Measurements from ENCODE around the gene NGEF. TPM values are rescaled to one million over a fixed set of nuclear protein-coding genes. Genes with fewer than 3 reads are reported as not detected.

Gene NGEF
- polyA plus RNA-seq, 1 of the 3 experiments (the other 2 are of a cell fraction): 1.4 TPM

DNA sequence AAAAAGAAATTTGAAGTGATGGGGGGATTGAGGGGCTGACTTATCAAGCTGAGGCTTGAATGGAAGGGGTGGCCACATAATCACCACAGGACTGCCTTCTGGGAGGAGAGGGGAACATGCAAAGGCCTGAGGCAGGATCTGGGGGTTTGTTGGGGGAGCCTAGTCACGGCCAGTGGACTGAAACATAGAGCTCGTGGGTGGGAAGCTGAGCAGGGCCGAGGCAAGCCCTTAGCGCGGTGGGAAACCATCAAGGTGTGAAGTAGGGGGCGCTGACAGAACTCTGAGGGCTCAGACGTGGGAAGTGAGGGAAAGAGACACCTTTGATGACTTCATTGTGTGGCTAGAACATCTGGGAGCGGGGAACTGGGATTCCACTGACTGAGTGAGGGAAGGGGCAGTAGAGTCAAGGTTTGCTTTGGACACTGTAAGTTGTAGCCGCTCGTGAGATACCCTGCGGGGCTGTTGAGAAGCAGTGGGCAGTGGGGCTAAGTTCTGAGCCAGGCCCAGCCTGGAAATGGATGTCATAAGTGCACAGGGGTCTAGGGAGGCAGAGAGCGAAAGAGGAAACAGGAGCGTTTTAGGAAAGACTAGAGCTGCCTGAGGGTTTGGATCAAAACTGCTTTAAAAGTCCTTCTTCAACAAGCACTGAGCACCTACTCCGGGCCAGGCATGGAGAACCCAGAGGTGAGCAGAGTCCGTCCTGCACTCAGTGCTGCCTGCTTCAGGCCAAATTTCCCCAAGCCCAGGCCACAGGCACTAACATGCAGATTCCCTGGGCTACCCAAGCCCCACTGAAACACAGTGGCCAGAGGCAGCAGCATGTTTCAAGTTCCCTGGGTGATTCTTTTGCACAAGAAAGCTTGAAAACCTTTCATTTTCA, 143.7 kb downstream of the NGEF start:
- Histone ChIP-seq H3K9ac (no peak overlapping the region), H3K9me2 (no peaks in the 10 kb centered on the region), H3K4me1 (ENCODE audit: control insufficient read depth in 1 of 2, insufficient read depth in 2 of 2, low read depth in 1 of 2, low read length in 1 of 2) (peaks cover 0 to 5% of the 10 kb centered on the region in 2 experiments; a peak in 1 of 4 replicates), H3K4me3 (ENCODE audit: low read depth in 2 of 2, low read length in 1 of 2) (no peak overlapping the region), H2AFZ (ENCODE audit: low read depth) (no peak overlapping the region), H3F3A (replicated peaks; ENCODE audit: insufficient read depth) (no peaks in the 10 kb centered on the region), H3K9me3 (no peaks in the 10 kb centered on the region), H3K36me3 (replicated peaks in 1 of 2; ENCODE audit: control insufficient read depth in 1 of 2, insufficient read depth in 2 of 2, low read length in 1 of 2) (peaks cover 0 to 4% of the 10 kb centered on the region in 2 experiments), H3K27me3 (ENCODE audit: insufficient read depth) (no peaks in the 10 kb centered on the region), H4K20me1 (ENCODE audit: insufficient read depth) (no peaks in the 10 kb centered on the region), H3K27ac (ENCODE audit: low read depth in 2 of 2, low read length in 1 of 2) (no peak overlapping the region), H3K4me2 (no peak overlapping the region), H3K79me2 (ENCODE audit: insufficient read depth) (no peaks in the 10 kb centered on the region)
- ChIA-PET POLR2A (no interaction called here), CTCF (interaction anchor here (1.1 kb wide), 1 partner anchor 185 kb away, joined by 3 read pairs; no protein-coding TSS in a partner anchor)
- DNase-seq: no peak
- 85% methylated on average over 13 of the region's 15 CpGs for WGBS (ENCODE audit: low lambda C conversion rate)
- TF ChIP-seq MXI1 (IDR thresholded peaks at IDR 0.05; ENCODE audit: low read depth, low read length) (no peak), RAD21 (IDR thresholded peaks at IDR 0.05; ENCODE audit: low read length) (no peak), EP300 (IDR thresholded peaks at IDR 0.05; ENCODE audit: borderline replicate concordance in 1 of 2, low read depth in 1 of 2, low read length in 1 of 2) (no peak)

GRCh38 chr2:232866104-232866503, 147.0 kb downstream of the NGEF start:
- POLR2A ChIA-PET: no interaction called here
- Histone ChIP-seq H4K20me1 (ENCODE audit: insufficient read depth) (no peaks in the 10 kb centered on the region), H3K9ac (no peak overlapping the region), H3K4me1 (ENCODE audit: control insufficient read depth in 1 of 2, insufficient read depth in 2 of 2, low read depth in 1 of 2, low read length in 1 of 2) (no peaks in the 10 kb centered on the region), H3K9me3 (no peaks in the 10 kb centered on the region), H3K27me3 (ENCODE audit: insufficient read depth) (no peaks in the 10 kb centered on the region), H3K36me3 (replicated peaks in 1 of 2; ENCODE audit: control insufficient read depth in 1 of 2, insufficient read depth in 2 of 2, low read length in 1 of 2) (peaks cover 4 to 10% of the 10 kb centered on the region in 2 experiments), H3K9me2 (no peaks in the 10 kb centered on the region), H2AFZ (ENCODE audit: low read depth) (no peak overlapping the region), H3K79me2 (ENCODE audit: insufficient read depth) (no peaks in the 10 kb centered on the region), H3K4me3 (ENCODE audit: low read depth in 2 of 2, low read length in 1 of 2) (no peak overlapping the region), H3K27ac (ENCODE audit: low read depth in 2 of 2, low read length in 1 of 2) (no peak overlapping the region), H3K4me2 (no peak overlapping the region), H3F3A (replicated peaks; ENCODE audit: insufficient read depth) (no peaks in the 10 kb centered on the region)
- 94% methylated on average over 4 of the region's 4 CpGs for WGBS (ENCODE audit: low lambda C conversion rate)
- TF ChIP-seq, protein P1, sequence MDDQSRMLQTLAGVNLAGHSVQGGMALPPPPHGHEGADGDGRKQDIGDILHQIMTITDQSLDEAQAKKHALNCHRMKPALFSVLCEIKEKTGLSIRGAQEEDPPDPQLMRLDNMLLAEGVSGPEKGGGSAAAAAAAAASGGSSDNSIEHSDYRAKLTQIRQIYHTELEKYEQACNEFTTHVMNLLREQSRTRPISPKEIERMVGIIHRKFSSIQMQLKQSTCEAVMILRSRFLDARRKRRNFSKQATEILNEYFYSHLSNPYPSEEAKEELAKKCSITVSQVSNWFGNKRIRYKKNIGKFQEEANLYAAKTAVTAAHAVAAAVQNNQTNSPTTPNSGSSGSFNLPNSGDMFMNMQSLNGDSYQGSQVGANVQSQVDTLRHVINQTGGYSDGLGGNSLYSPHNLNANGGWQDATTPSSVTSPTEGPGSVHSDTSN (IDR thresholded peaks at IDR 0.05): no peak
- TF ChIP-seq MEF2A (IDR thresholded peaks at IDR 0.05; ENCODE audit: borderline replicate concordance, low read depth): no peak
- no peak for TF ChIP-seq RXRA (IDR thresholded peaks at IDR 0.05; ENCODE audit: borderline replicate concordance, low read depth)
- no peak for TF ChIP-seq RCOR1 (IDR thresholded peaks at IDR 0.05; ENCODE audit: low read length)
- CTCF ChIA-PET: interaction anchor here (1.0 to 1.7 kb wide), 3 partner anchors 13 to 188 kb away, joined by 3 to 8 read pairs (median 3); no protein-coding TSS in a partner anchor
- no peak for DNase-seq

- 96% methylated on average over 1 of the region's 1 CpG for WGBS (ENCODE audit: low lambda C conversion rate)
- H3F3A ChIP-seq (replicated peaks; ENCODE audit: insufficient read depth): no peaks in the 10 kb centered on the region
- no peaks in the 10 kb centered on the region for H3K27me3 ChIP-seq (ENCODE audit: insufficient read depth)
- no peaks in the 10 kb centered on the region for H3K4me1 ChIP-seq (ENCODE audit: control insufficient read depth in 1 of 2, insufficient read depth in 2 of 2, low read depth in 1 of 2, low read length in 1 of 2)
- H3K9me2 ChIP-seq: no peaks in the 10 kb centered on the region
- H3K4me2 ChIP-seq: no peak overlapping the region
- H3K9me3 ChIP-seq: no peaks in the 10 kb centered on the region
- no peak for DNase-seq
- H3K27ac ChIP-seq (ENCODE audit: low read depth in 2 of 2, low read length in 1 of 2): no peak overlapping the region
- H4K20me1 ChIP-seq (ENCODE audit: insufficient read depth): no peaks in the 10 kb centered on the region
- H2AFZ ChIP-seq (ENCODE audit: low read depth): no peak overlapping the region
- no peak overlapping the region for H3K9ac ChIP-seq
- ChIA-PET POLR2A (no interaction called here), CTCF (no interaction called here)
- H3K4me3 ChIP-seq (ENCODE audit: low read depth in 2 of 2, low read length in 1 of 2): no peak overlapping the region
- peaks cover 7 to 16% of the 10 kb centered on the region in 2 experiments for H3K36me3 ChIP-seq (replicated peaks in 1 of 2; ENCODE audit: control insufficient read depth in 1 of 2, insufficient read depth in 2 of 2, low read length in 1 of 2)
- H3K79me2 ChIP-seq (ENCODE audit: insufficient read depth): no peaks in the 10 kb centered on the region
- TF ChIP-seq GABPA (IDR thresholded peaks at IDR 0.05; ENCODE audit: low read depth): no peak
- TF ChIP-seq FOSL2 (IDR thresholded peaks at IDR 0.05; ENCODE audit: borderline replicate concordance, low read depth): no peak
- no peak for TF ChIP-seq IRF3 (IDR thresholded peaks at IDR 0.05; ENCODE audit: low read depth, low read length)
- TF ChIP-seq RAD21 (IDR thresholded peaks at IDR 0.05; ENCODE audit: low read length): no peak
- TF ChIP-seq, protein P2, sequence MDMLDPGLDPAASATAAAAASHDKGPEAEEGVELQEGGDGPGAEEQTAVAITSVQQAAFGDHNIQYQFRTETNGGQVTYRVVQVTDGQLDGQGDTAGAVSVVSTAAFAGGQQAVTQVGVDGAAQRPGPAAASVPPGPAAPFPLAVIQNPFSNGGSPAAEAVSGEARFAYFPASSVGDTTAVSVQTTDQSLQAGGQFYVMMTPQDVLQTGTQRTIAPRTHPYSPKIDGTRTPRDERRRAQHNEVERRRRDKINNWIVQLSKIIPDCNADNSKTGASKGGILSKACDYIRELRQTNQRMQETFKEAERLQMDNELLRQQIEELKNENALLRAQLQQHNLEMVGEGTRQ (IDR thresholded peaks at IDR 0.05; ENCODE audit: borderline replicate concordance, low read depth, low read length): no peak
- no peak for TF ChIP-seq EP300 (IDR thresholded peaks at IDR 0.05; ENCODE audit: borderline replicate concordance in 1 of 2, low read depth in 1 of 2, low read length in 1 of 2)
- TF ChIP-seq TEAD4 (IDR thresholded peaks at IDR 0.05; ENCODE audit: borderline replicate concordance, insufficient read depth): no peak
- TF ChIP-seq MXI1 (IDR thresholded peaks at IDR 0.05; ENCODE audit: low read depth, low read length): no peak
- no peak for TF ChIP-seq FOXJ3 (CRISPR knock-in tag; IDR thresholded peaks at IDR 0.05)
- no peak for TF ChIP-seq FOXM1 (IDR thresholded peaks at IDR 0.05; ENCODE audit: low read depth)
- no peak for TF ChIP-seq USF1 (IDR thresholded peaks at IDR 0.05; ENCODE audit: borderline replicate concordance, low read depth)
Observed at GRCh38 chr2:232865165-232865564, 147.9 kb downstream of the NGEF start.
